Muscle of leg (tissue), 11 donors: ENCODE measurements around the gene YTHDF1. TPM values are rescaled to one million over a fixed set of nuclear protein-coding genes. Genes with fewer than 3 reads are reported as not detected.

ENCODE experiments used
- DNase-seq: peaks from one replicate; pipeline ENCODE4 v3.0.0; 2013
- H3K27ac ChIP-seq: one replicate; pipeline ENCODE4 v1.5.1; 2013; ENCODE audit warnings: mild to moderate bottlenecking, low read length, control low read depth
- H3K27me3 ChIP-seq: one replicate; pipeline ENCODE4 v1.6.1; 2013; ENCODE audit warnings: low read length; ENCODE audit not compliant: control insufficient read depth, insufficient read depth
- H3K36me3 ChIP-seq: one replicate; pipeline ENCODE4 v1.6.1; 2013; ENCODE audit warnings: low read length; ENCODE audit not compliant: control insufficient read depth, insufficient read depth
- H3K4me1 ChIP-seq: one replicate; pipeline ENCODE4 v1.6.1; 2013; ENCODE audit warnings: low read length; ENCODE audit not compliant: control insufficient read depth, insufficient read depth
- H3K4me3 ChIP-seq: one replicate; pipeline ENCODE4 v1.5.1; 2013; ENCODE audit warnings: low read length, control low read depth
- H3K9me3 ChIP-seq: replicated peaks from 2 replicates; pipeline ENCODE4 v1.6.1; 2013; ENCODE audit warnings: low read depth, low read length; ENCODE audit not compliant: control insufficient read depth
- WGBS: methylation state at CpG from one replicate; pipeline ENCODE4 v1.1.5; 2013; ENCODE audit warnings: missing lambda C conversion rate; ENCODE audit not compliant: insufficient coverage; 5-methylcytosine and 5-hydroxymethylcytosine counted together
- polyA plus RNA-seq, 8 donors: library from polyadenylated mRNA; unstranded; fragments of 120-200 nt; gene quantifications; one replicate each; pipeline versions ENCODE4 v1.2.1 to v1.2.3, GENCODE V29; 2013; ENCODE audit warnings: inconsistent platforms in 1 of 8, low replicate concordance in 1 of 8; ENCODE audit not compliant: insufficient read length in 8 of 8, insufficient read depth in 1 of 8
- total RNA-seq: library from RNA; stranded (reverse); fragments of 120-200 nt; gene quantifications from one replicate; pipeline ENCODE4 v1.2.4, GENCODE V29; 2013

Gene YTHDF1
- total and polyA plus RNA-seq, 9 donors, result 16.8 to 34.7 (median 28.4) TPM

DNA sequence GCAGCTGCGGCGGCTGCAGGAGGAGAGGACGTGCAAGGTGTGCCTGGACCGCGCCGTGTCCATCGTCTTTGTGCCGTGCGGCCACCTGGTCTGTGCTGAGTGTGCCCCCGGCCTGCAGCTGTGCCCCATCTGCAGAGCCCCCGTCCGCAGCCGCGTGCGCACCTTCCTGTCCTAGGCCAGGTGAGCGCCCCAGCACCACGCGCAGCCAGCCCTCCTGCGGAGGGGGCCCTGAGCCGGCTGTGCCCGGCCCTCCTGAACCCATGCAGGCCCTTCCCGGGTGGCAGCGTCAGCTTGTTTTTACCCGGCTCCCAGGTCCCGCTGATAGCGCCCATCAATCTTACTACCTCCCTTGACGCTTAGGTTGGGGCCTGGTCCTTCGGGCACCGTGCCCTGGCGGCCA lies 23.5 kb upstream of the YTHDF1 start:
- no peak overlapping the region for H3K4me3 ChIP-seq
- WGBS, result 77% methylated on average over 29 of the region's 30 CpGs

DNA sequence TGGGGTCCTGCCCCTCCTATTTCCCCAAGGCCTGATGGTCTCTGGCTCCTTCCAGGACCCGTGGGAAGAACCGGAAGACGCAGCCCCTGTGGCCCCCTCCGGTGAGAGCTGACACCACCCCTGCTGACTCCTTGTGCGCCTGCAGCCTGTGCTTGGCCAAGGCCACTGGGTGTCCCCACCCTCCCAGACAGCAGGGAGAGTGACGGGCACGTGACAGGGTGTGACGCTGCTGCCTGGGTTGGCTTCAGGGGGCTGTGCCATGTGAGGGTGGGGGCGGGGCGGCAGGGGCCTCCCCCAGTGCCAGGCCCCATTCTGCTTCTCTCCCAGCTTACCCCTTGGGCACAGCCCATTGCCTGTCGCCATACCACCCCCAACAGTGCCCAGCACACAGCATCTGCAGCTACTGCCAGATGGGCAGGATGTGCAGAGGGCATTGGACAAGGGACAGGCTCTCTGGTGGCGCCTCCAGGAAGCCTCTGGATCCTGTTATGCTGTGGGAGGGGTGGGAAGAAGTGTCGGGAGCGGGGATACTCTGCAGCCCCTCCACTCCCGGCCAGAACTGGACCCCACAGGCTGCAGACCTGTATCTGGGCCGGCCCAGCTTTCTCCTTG lies 22.7 kb upstream of the YTHDF1 start:
- no peak for DNase-seq
- Histone ChIP-seq H3K4me1 (peaks cover 40% of the 10 kb centered on the region), H3K27ac (no peak overlapping the region), H3K4me3 (no peak overlapping the region), H3K36me3 (peaks cover 8% of the 10 kb centered on the region), H3K27me3 (peaks cover 5% of the 10 kb centered on the region), H3K9me3 (no peaks in the 10 kb centered on the region)
- WGBS, result 40% methylated on average over 9 of the region's 16 CpGs

More for the DNA sequence above, 23.5 kb upstream of the YTHDF1 start:
- Histone ChIP-seq H3K9me3 (no peaks in the 10 kb centered on the region), H3K4me1 (peaks cover 40% of the 10 kb centered on the region), H3K27ac (no peak overlapping the region), H3K27me3 (peaks cover 3% of the 10 kb centered on the region), H3K36me3 (peaks cover 8% of the 10 kb centered on the region)
- DNase-seq, result no peak

DNA sequence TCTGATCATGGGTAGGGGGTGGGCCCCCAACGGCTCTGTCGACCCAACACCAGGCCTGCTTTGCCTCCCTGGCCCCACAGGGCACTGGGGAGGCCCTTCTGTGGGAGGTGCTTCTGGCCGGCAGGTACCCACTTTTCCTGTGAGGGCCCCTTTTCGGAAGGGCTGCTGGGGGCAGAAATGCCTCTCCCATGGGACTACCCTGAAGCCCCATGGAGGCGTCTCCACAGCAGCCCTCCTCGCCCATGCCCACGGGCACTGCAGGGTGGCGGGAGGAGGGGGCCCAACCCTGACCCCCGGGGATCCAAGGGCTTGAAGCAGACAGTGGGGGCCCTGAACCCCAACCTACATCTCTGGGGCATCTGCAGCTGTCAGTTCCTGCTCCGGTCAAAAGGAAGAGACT lies 22.1 kb upstream of the YTHDF1 start:
- DNase-seq, result no peak
- Histone ChIP-seq H3K36me3 (peaks cover 8% of the 10 kb centered on the region), H3K27me3 (peaks cover 5% of the 10 kb centered on the region), H3K27ac (no peak overlapping the region), H3K4me3 (no peak overlapping the region), H3K4me1 (peaks cover 40% of the 10 kb centered on the region), H3K9me3 (no peaks in the 10 kb centered on the region)
- 66% methylated on average over 9 of the region's 10 CpGs for WGBS

DNA sequence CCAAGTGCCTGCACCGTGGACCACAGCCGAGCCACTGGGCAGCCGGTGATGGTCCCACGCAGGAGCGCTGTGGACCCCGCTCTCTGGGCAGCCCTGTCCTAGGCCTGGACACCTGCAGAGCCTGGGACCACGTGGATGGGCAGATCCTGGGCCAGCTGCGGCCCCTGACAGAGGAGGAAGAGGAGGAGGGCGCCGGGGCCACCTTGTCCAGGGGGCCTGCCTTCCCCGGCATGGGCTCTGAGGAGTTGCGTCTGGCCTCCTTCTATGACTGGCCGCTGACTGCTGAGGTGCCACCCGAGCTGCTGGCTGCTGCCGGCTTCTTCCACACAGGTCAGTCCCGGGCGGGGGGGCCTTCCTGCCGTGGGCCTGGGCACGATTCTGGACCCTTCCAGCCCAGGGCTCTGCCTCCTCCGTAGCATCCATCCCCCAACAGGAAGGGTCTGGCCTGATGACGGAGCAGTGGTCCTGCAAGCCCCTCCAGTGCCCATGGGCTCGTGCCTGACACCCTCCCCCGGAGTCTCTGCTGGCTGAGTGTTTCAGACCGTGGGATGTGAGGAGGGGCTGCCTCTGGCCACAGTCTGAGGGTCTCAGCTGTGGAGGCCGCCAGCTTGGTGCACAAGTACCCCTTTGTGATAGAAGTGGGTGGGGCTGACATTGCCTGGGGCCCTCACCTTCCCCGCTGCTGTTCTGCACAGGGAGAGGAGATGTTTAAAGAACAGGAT lies 20.3 kb upstream of the YTHDF1 start:
- WGBS, result 75% methylated on average over 21 of the region's 26 CpGs
- Histone ChIP-seq H3K27me3 (peaks cover 9% of the 10 kb centered on the region), H3K9me3 (no peaks in the 10 kb centered on the region)

DNA sequence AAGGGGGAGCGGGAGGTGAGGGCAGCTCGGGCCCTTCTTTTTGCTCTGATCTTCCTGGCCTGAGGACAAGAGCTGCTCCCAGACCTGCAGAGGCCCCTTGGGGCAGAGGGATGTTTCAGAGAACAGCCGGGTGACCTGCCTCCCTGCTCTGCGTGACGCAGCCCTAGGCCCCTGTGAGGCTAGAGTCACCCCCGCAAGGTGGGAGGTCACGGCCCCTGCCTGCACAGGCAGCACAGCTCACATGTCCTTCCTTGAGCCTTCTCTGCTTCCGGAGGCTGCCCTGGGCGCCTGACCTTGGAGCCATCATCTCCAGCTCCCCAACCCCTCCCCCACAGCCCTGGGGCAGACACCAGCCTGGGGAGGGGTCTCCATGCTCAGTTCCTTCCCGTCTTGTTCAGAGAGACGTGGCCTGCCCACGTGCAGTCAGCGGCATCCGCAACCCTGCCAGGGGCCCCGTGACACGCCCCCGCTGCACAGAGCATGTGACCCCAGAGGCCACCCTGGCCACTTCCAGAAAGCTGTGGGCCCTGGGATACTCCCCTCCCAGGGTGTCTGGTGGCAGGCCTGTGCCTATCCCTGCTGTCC lies 19.6 kb upstream of the YTHDF1 start, which contains the start of gene BIRC7:
BIRC7 (plus strand) TSS at position 507 of the 585 bp plus-strand sequence. CDS start 192 bp downstream, outside the sequence.
- peaks cover 33% of the 10 kb centered on the region for H3K4me1 ChIP-seq
- H3K27ac ChIP-seq, result no peak within 1 kb of the TSS
- WGBS, result 32% methylated on average over 15 of the region's 17 CpGs
- no peak for DNase-seq
- no peaks in the 10 kb centered on the region for H3K36me3 ChIP-seq
- H3K4me3 ChIP-seq, result no peak within 1 kb of the TSS
- H3K9me3 ChIP-seq, result no peaks in the 10 kb centered on the region
- peaks cover 17% of the 10 kb centered on the region for H3K27me3 ChIP-seq

More for the DNA sequence above, 20.3 kb upstream of the YTHDF1 start:
- Histone ChIP-seq H3K4me1 (peaks cover 33% of the 10 kb centered on the region), H3K27ac (no peak overlapping the region), H3K36me3 (no peaks in the 10 kb centered on the region), H3K4me3 (no peak overlapping the region)
- DNase-seq, result no peak

DNA sequence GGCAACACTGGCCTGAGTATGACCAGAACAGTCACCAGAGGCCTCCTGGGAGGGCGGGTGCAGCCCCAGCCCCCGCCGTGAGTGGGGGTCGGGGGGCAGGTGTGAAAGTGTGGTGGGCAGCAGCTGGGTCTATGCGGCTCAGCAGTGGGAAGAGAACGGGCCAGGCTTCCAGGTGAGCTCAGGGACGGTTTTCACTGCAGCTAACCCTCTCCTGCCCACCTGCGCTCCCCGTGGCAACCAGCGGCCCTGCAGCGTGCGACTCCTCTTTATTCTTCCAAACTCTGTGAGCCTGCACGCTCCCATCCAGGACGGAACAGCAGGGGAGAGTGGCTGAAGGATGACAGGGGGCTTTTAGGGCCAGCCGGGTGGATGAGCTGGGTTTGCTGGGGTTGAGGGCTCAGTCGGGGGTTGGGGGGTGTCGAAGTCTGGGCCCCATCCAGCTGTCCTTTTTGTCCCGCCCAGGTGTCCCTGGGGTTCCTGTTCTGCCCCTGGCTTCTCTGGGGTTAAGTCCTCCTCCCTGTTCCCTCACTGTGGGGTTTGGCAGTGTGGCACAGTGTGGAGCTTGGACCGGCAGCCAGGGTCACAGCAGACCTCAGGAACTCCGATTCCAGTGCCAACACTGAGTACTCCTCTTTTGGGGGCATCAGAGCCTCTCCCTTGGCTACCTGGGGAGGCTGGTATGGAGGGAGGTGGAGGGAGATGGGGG lies 18.9 kb upstream of the YTHDF1 start:
- H3K27ac ChIP-seq, result no peak overlapping the region
- H3K4me1 ChIP-seq, result peaks cover 38% of the 10 kb centered on the region
- peaks cover 17% of the 10 kb centered on the region for H3K27me3 ChIP-seq
- H3K36me3 ChIP-seq, result no peaks in the 10 kb centered on the region
- DNase-seq, result no peak
- no peak overlapping the region for H3K4me3 ChIP-seq
- WGBS, result 22% methylated on average over 15 of the region's 20 CpGs
- H3K9me3 ChIP-seq, result no peaks in the 10 kb centered on the region

DNA sequence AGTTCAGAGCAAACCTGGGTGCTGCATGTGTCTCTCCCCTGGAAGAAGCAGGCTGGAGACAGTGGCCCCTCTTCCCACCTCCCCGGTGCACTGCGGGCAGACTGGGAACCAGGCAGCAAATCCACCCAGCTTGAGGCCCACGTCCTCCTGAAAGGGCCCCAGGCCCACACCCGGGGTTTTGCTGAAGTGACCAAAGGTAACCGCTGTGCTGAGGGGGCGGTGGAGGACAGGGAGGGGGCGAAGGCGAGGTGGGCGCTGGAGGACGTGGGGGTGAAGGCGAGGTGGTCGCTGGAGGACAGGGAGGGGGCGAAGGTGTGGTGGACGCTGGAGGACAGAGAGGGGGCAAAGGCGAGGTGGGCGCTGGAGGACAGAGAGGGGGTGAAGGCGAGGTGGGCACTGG lies 18.0 kb upstream of the YTHDF1 start:
- no peak for DNase-seq
- H3K27me3 ChIP-seq, result peaks cover 21% of the 10 kb centered on the region
- no peak overlapping the region for H3K4me3 ChIP-seq
- WGBS, result 85% methylated on average over 15 of the region's 17 CpGs
- H3K4me1 ChIP-seq, result peaks cover 36% of the 10 kb centered on the region
- no peak overlapping the region for H3K27ac ChIP-seq
- no peaks in the 10 kb centered on the region for H3K36me3 ChIP-seq
- H3K9me3 ChIP-seq, result no peaks in the 10 kb centered on the region

DNA sequence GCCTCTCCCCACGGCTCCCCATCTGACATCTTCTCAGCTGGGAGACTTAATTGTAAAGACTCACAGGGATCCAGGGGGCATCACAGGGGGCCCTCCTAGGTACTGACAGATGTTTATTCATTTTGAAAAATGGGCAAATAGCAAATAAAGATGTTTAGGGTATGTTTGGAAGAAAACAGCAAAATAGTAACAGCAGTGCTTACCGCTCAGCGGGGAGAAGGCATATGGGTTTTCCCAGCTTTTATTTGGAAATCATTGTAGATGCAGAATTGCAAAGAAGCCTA lies 17.1 kb upstream of the YTHDF1 start:
- no peaks in the 10 kb centered on the region for H3K36me3 ChIP-seq
- H3K9me3 ChIP-seq, result no peaks in the 10 kb centered on the region
- H3K4me1 ChIP-seq, result peaks cover 32% of the 10 kb centered on the region
- H3K27ac ChIP-seq, result no peak overlapping the region
- 79% methylated on average over 2 of the region's 3 CpGs for WGBS
- H3K4me3 ChIP-seq, result no peak overlapping the region
- H3K27me3 ChIP-seq, result peaks cover 21% of the 10 kb centered on the region
- no peak for DNase-seq

DNA sequence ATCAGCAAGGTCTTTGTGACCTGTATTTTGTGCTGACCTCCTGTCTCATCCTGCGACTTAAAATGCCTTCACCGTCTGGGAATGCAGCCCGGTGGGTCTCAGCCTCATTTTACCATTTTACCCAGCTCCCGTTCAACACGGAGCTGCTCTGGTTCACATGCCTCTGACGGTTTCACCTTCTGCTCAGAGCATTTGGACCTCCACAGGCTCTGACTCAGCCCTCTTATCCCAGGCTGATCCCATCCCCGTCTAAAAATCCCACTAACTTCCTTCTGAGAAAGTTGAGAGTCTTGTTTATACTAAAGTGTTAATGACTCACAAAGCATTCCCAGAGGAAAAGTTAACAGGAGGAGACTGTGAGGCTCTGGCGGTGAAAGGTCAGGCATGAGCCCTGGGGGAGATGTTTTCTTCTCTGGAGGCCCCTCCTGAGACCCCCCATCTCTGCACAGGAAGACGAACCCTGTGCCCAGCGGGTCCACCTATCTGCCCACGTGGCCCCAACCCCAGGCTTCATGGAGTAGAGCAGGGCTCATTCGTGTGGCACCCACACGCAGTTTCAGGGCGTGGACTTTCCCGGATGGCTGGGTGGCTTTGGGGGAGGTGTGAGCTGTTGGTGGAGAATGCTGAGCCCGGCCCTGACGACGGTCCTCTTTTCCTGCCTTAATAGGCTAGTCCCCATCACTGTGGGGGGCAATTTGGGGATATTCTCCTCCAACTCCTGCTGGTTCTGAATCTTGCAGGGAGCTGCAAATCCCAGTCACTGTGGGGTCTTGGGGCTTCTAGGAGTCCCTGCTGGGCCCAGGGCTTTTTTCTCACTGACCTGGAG lies 16.5 kb upstream of the YTHDF1 start:
- peaks cover 28% of the 10 kb centered on the region for H3K4me1 ChIP-seq
- whole genome bisulfite sequencing, result 55% methylated on average over 13 of the region's 18 CpGs
- H3K4me3 ChIP-seq, result no peak overlapping the region
- H3K9me3 ChIP-seq, result no peaks in the 10 kb centered on the region
- H3K27me3 ChIP-seq, result peaks cover 21% of the 10 kb centered on the region
- H3K36me3 ChIP-seq, result no peaks in the 10 kb centered on the region
- no peak for DNase-seq
- H3K27ac ChIP-seq, result no peak overlapping the region
